ENCODE measurements around the gene YRDC. TPM values are rescaled to one million over a fixed set of nuclear protein-coding genes. Genes with fewer than 3 reads are reported as not detected.

YRDC gene
- total and polyA plus RNA-seq, 2 experiments from 2014 or later: 18.4 to 46.0 TPM

DNA sequence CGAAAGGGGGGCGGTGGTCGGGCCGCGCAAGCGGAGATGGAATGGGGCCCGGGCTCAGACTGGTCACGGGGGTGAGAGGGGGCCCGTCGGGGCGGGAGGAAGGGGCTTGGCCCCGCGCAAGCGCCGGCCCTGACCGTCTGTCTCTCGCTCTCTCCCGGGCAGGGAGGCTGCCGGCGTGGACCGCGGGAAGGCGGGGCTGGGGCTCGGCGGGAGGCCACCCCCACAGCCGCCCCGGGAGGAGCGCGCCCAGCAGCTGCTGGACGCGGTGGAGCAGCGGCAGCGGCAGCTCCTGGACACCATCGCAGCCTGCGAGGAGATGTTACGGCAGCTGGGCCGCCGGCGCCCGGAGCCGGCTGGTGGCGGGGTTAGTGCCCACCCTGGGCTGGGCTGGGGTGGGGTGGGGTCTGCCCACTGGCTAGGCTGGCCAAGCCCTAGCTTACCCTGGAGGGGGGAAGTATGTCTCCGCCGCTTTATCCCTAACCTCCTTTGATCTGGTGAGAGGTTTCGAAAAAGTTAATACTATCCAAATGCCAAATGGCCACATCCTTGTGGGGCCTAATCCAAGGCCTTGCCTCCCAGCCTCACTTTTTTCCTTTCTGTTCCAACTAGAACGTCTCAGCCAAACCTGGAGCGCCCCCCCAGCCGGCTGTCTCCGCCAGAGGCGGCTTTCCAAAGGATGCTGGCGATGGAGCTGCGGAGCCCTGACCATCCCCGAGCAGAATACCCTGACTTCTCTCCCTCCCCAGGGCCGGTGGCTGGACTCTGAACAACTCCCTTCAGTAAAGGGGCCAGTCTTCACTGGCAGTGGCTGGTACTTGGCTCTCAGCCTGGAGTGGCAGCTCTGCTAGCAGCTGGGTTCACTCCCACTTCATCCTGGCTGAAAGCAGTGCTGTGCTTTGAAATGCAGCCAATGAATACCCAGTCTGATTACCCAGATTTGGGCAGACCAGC is 636 bp upstream of the YRDC start:
- Histone ChIP-seq H2AFZ (no peak overlapping the region), H4K20me1 (replicated peaks; ENCODE audit: insufficient read depth) (peaks cover 36% of the 10 kb centered on the region), H3K79me2 (replicated peaks; ENCODE audit: insufficient read depth) (peaks cover 42% of the 10 kb centered on the region)

More for the DNA sequence above, 636 bp upstream of the YRDC start:
- Mint-ChIP-seq H3K4me3 (peak overlapping the region; percentile 86), H3K27ac (peak overlapping the region; percentile 89), H3K36me3 (ENCODE audit: low read depth) (peaks cover 49% of the 10 kb centered on the region), H3K4me1 (peaks cover 20% of the 10 kb centered on the region), H3K27me3 (ENCODE audit: insufficient read depth, low read depth, poor library complexity) (peaks cover 5% of the 10 kb centered on the region), H3K9me3 (no peaks in the 10 kb centered on the region)
- H3K4me3 ChIP-seq: peak overlapping the region; percentile 100
- H3K27ac ChIP-seq (ENCODE audit: low read depth): peak overlapping the region; percentile 63; the same call in 1 of the 2 replicates
- no peak for TF ChIP-seq STAT1 (IDR thresholded peaks at IDR 0.05; ENCODE audit: unreplicated experiment)
- TF ChIP-seq, protein P1, sequence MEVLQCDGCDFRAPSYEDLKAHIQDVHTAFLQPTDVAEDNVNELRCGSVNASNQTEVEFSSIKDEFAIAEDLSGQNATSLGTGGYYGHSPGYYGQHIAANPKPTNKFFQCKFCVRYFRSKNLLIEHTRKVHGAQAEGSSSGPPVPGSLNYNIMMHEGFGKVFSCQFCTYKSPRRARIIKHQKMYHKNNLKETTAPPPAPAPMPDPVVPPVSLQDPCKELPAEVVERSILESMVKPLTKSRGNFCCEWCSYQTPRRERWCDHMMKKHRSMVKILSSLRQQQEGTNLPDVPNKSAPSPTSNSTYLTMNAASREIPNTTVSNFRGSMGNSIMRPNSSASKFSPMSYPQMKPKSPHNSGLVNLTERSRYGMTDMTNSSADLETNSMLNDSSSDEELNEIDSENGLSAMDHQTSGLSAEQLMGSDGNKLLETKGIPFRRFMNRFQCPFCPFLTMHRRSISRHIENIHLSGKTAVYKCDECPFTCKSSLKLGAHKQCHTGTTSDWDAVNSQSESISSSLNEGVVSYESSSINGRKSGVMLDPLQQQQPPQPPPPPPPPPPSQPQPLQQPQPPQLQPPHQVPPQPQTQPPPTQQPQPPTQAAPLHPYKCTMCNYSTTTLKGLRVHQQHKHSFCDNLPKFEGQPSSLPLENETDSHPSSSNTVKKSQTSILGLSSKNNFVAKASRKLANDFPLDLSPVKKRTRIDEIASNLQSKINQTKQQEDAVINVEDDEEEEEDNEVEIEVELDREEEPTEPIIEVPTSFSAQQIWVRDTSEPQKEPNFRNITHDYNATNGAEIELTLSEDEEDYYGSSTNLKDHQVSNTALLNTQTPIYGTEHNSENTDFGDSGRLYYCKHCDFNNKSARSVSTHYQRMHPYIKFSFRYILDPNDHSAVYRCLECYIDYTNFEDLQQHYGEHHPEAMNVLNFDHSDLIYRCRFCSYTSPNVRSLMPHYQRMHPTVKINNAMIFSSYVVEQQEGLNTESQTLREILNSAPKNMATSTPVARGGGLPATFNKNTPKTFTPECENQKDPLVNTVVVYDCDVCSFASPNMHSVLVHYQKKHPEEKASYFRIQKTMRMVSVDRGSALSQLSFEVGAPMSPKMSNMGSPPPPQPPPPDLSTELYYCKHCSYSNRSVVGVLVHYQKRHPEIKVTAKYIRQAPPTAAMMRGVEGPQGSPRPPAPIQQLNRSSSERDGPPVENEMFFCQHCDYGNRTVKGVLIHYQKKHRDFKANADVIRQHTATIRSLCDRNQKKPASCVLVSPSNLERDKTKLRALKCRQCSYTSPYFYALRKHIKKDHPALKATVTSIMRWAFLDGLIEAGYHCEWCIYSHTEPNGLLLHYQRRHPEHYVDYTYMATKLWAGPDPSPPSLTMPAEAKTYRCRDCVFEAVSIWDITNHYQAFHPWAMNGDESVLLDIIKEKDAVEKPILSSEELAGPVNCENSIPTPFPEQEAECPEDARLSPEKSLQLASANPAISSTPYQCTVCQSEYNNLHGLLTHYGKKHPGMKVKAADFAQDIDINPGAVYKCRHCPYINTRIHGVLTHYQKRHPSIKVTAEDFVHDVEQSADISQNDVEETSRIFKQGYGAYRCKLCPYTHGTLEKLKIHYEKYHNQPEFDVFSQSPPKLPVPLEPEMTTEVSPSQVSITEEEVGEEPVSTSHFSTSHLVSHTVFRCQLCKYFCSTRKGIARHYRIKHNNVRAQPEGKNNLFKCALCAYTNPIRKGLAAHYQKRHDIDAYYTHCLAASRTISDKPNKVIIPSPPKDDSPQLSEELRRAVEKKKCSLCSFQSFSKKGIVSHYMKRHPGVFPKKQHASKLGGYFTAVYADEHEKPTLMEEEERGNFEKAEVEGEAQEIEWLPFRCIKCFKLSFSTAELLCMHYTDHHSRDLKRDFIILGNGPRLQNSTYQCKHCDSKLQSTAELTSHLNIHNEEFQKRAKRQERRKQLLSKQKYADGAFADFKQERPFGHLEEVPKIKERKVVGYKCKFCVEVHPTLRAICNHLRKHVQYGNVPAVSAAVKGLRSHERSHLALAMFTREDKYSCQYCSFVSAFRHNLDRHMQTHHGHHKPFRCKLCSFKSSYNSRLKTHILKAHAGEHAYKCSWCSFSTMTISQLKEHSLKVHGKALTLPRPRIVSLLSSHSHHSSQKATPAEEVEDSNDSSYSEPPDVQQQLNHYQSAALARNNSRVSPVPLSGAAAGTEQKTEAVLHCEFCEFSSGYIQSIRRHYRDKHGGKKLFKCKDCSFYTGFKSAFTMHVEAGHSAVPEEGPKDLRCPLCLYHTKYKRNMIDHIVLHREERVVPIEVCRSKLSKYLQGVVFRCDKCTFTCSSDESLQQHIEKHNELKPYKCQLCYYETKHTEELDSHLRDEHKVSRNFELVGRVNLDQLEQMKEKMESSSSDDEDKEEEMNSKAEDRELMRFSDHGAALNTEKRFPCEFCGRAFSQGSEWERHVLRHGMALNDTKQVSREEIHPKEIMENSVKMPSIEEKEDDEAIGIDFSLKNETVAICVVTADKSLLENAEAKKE (CRISPR knock-in tag; IDR thresholded peaks at IDR 0.05): no peak
- TF ChIP-seq, protein P2, sequence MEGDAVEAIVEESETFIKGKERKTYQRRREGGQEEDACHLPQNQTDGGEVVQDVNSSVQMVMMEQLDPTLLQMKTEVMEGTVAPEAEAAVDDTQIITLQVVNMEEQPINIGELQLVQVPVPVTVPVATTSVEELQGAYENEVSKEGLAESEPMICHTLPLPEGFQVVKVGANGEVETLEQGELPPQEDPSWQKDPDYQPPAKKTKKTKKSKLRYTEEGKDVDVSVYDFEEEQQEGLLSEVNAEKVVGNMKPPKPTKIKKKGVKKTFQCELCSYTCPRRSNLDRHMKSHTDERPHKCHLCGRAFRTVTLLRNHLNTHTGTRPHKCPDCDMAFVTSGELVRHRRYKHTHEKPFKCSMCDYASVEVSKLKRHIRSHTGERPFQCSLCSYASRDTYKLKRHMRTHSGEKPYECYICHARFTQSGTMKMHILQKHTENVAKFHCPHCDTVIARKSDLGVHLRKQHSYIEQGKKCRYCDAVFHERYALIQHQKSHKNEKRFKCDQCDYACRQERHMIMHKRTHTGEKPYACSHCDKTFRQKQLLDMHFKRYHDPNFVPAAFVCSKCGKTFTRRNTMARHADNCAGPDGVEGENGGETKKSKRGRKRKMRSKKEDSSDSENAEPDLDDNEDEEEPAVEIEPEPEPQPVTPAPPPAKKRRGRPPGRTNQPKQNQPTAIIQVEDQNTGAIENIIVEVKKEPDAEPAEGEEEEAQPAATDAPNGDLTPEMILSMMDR (conservative IDR thresholded peaks at IDR 0.05; ENCODE audit: low read depth in 2 of 2): peak in 1 of 2 experiments; percentile 8; a peak in 1 of 4 replicates
- TF ChIP-seq, protein P3, sequence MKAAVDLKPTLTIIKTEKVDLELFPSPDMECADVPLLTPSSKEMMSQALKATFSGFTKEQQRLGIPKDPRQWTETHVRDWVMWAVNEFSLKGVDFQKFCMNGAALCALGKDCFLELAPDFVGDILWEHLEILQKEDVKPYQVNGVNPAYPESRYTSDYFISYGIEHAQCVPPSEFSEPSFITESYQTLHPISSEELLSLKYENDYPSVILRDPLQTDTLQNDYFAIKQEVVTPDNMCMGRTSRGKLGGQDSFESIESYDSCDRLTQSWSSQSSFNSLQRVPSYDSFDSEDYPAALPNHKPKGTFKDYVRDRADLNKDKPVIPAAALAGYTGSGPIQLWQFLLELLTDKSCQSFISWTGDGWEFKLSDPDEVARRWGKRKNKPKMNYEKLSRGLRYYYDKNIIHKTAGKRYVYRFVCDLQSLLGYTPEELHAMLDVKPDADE (IDR thresholded peaks at IDR 0.05): no peak
- TF ChIP-seq CREB1 (CRISPR knock-in tag; IDR thresholded peaks at IDR 0.05; ENCODE audit: low read depth): no peak
- no peak for TF ChIP-seq NANOG (IDR thresholded peaks at IDR 0.05; ENCODE audit: borderline replicate concordance)
- DNase-seq (ENCODE audit: low spot score) (peak; percentile 59), ATAC-seq (peak; percentile 71)
- peaks cover 13% of the 10 kb centered on the region for H3K4me1 ChIP-seq (ENCODE audit: insufficient read depth)
- peaks cover 34% of the 10 kb centered on the region for H3K36me3 ChIP-seq (ENCODE audit: insufficient read depth)
- peak overlapping the region; percentile 86 for H3K4me2 ChIP-seq
- no peaks in the 10 kb centered on the region for H3K27me3 ChIP-seq (ENCODE audit: insufficient read depth)
- H3K9me2 ChIP-seq (ENCODE audit: insufficient read depth): no peaks in the 10 kb centered on the region
- peaks cover 19% of the 10 kb centered on the region for H3F3A ChIP-seq (replicated peaks; ENCODE audit: low read depth)
